ENCODE measurements around the gene SLC25A36.

The SLC25A36 gene

GRCh38 chr3:140913728-140914127 lies 27.9 kb upstream of the SLC25A36 start:
- Histone ChIP-seq H3K9me3 (ENCODE audit: severe bottlenecking) (no peaks in the 10 kb centered on the region), H3K27me3 (ENCODE audit: insufficient read depth, low read depth, severe bottlenecking) (no peaks in the 10 kb centered on the region), H3K36me3 (no peaks in the 10 kb centered on the region), H3K27ac (no peak overlapping the region), H3K4me3 (ENCODE audit: low read depth, low read length) (no peak overlapping the region)
- DNase-seq, result no peak
- no peak for TF ChIP-seq CTCF (IDR thresholded peaks at IDR 0.05; ENCODE audit: low read depth, low read length)

GRCh38 chr3:140914384-140914945 lies 27.2 kb upstream of the SLC25A36 start:
- no peak for DNase-seq
- Histone ChIP-seq H3K27ac (no peak overlapping the region), H3K4me3 (ENCODE audit: low read depth, low read length) (no peak overlapping the region), H3K9me3 (ENCODE audit: severe bottlenecking) (no peaks in the 10 kb centered on the region), H3K36me3 (no peaks in the 10 kb centered on the region), H3K27me3 (ENCODE audit: insufficient read depth, low read depth, severe bottlenecking) (no peaks in the 10 kb centered on the region)
- no peak for TF ChIP-seq CTCF (IDR thresholded peaks at IDR 0.05; ENCODE audit: low read depth, low read length)

GRCh38 chr3:140916603-140917002 lies 25.0 kb upstream of the SLC25A36 start:
- Histone ChIP-seq H3K27me3 (ENCODE audit: insufficient read depth, low read depth, severe bottlenecking) (no peaks in the 10 kb centered on the region), H3K36me3 (no peaks in the 10 kb centered on the region), H3K27ac (no peak overlapping the region), H3K9me3 (ENCODE audit: severe bottlenecking) (no peaks in the 10 kb centered on the region), H3K4me3 (ENCODE audit: low read depth, low read length) (no peak overlapping the region)
- DNase-seq, result no peak
- no peak for TF ChIP-seq CTCF (IDR thresholded peaks at IDR 0.05; ENCODE audit: low read depth, low read length)

- DNase-seq, result no peak
- Histone ChIP-seq H3K27ac (no peak overlapping the region), H3K4me3 (ENCODE audit: low read depth, low read length) (no peak overlapping the region), H3K36me3 (no peaks in the 10 kb centered on the region), H3K27me3 (ENCODE audit: insufficient read depth, low read depth, severe bottlenecking) (no peaks in the 10 kb centered on the region), H3K9me3 (ENCODE audit: severe bottlenecking) (no peaks in the 10 kb centered on the region)
- TF ChIP-seq CTCF (IDR thresholded peaks at IDR 0.05; ENCODE audit: low read depth, low read length), result no peak
Observed at GRCh38 chr3:140917772-140918171, 23.9 kb upstream of the SLC25A36 start.

- DNase-seq, result no peak
- Histone ChIP-seq H3K27ac (no peak overlapping the region), H3K27me3 (ENCODE audit: insufficient read depth, low read depth, severe bottlenecking) (no peaks in the 10 kb centered on the region), H3K36me3 (no peaks in the 10 kb centered on the region), H3K9me3 (ENCODE audit: severe bottlenecking) (no peaks in the 10 kb centered on the region), H3K4me3 (ENCODE audit: low read depth, low read length) (no peak overlapping the region)
- no peak for TF ChIP-seq CTCF (IDR thresholded peaks at IDR 0.05; ENCODE audit: low read depth, low read length)
Observed at GRCh38 chr3:140920029-140920428, 21.6 kb upstream of the SLC25A36 start.

- Histone ChIP-seq H3K4me3 (ENCODE audit: low read depth, low read length) (no peak overlapping the region), H3K9me3 (ENCODE audit: severe bottlenecking) (no peaks in the 10 kb centered on the region), H3K36me3 (no peaks in the 10 kb centered on the region), H3K27ac (no peak overlapping the region), H3K27me3 (ENCODE audit: insufficient read depth, low read depth, severe bottlenecking) (no peaks in the 10 kb centered on the region)
- no peak for DNase-seq
- peak; percentile 33; the same call in 1 of the 2 replicates for TF ChIP-seq CTCF (IDR thresholded peaks at IDR 0.05; ENCODE audit: low read depth, low read length)
Observed at GRCh38 chr3:140922634-140923033, 19.0 kb upstream of the SLC25A36 start.

All from WERI-Rb-1 (cell line).